GM18498 (cell line): ENCODE measurements around the gene APOBEC3G.

Experiments
- ATAC-seq: cut with Tn5 transposase; IDR thresholded peaks from one replicate; pipeline ENCODE4 v1.9.1; 2021; ENCODE audit warnings: mild to moderate bottlenecking, moderate library complexity; ENCODE audit not compliant: unreplicated experiment

APOBEC3G gene

GRCh38 chr22:39120983-39121382 lies 43.9 kb downstream of the APOBEC3G start:
- no peak for ATAC-seq

DNA sequence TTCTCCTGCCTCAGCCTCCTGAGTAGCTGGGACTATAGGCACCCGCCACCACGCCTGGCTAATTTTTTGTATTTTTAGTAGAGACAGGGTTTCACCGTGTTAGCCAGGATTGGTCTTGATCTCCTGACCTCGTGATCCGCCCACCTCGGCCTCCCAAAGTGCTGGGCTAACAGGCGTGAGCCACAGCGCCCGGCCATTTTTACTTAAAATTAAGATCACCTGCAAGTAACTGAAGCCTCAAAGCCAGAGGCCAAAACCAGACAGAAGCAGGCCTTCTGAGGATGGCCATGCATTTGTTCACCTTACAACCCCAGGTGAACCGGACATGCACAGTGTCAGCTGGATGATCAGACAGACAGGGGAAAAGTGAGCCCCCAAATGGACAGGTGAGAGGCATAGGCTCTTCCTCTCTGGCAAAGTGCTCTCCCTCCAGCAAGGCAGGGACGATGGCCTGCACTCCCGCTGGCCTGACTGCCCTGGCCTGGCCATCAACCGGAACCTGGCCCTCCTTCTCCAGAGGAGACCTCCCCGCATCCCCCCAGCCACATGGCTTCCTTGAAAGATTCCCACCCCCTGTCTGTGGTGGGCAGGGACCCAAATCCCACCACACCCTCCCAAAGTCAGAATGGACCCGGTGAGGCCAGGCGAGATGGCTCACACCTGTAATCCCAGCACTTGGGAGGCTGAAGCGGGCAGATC lies 45.8 kb downstream of the APOBEC3G start:
- no peak for ATAC-seq

- no peak for ATAC-seq
Observed at GRCh38 chr22:39123751-39124581, 46.9 kb downstream of the APOBEC3G start.

GRCh38 chr22:39125622-39126021 lies 48.5 kb downstream of the APOBEC3G start:
- no peak for ATAC-seq

GRCh38 chr22:39128508-39128907 lies 51.4 kb downstream of the APOBEC3G start:
- no peak for ATAC-seq

GRCh38 chr22:39129081-39129480 lies 52.0 kb downstream of the APOBEC3G start:
- no peak for ATAC-seq

- ATAC-seq, result no peak
Observed at GRCh38 chr22:39129746-39130145, 52.7 kb downstream of the APOBEC3G start.

- no peak for ATAC-seq
Observed at GRCh38 chr22:39130152-39130704, 53.2 kb downstream of the APOBEC3G start.

DNA sequence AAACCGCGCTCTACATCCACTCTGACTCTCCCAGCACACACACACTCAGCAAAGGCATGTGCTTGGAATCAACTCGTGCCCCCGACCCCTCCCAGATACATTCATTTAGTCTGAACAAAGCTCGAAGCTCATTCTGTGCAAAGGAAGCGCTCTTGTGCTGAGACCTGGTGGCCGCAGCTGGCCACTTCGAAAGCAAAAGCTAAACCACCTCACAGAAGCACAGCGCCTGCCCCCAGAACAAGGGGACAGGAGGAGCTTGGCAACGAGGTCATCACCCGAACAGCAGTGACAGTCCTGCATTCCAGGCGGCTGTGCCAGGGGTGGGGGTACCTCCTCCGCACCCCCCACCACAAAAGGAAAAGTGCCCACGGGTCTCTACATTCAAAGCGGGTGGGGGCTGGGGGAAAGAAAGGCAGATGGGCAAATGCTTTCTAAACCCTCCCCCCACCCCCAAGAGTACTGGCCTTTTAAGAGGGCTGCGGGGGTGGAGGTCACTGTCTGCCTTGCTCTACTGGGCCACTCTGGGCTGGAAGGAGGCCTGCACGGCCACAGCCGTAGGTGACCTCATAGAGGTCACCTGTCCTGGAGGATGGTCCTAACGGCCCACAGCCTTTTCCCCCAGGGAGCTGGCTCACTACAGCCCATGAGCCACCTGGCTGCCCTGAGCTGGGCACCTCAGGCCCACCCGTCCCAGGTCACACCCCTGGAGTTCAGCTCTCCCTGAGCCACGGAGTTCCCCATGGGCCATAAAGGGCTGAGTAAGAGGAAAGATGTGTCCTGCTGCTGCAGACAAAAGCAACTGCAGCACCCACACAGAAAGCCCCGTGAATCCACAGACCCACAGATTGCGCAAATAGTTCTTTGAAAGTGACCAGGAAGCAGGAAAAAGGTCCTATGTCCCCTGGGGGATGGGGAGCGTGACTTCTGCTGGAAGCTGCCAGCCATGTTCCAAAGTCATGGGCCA lies 54.1 kb downstream of the APOBEC3G start:
- no peak for ATAC-seq

- ATAC-seq, result no peak
Observed at GRCh38 chr22:39132281-39132680, 55.2 kb downstream of the APOBEC3G start.

- ATAC-seq, result no peak
Observed at GRCh38 chr22:39132871-39133524, 55.9 kb downstream of the APOBEC3G start.

DNA sequence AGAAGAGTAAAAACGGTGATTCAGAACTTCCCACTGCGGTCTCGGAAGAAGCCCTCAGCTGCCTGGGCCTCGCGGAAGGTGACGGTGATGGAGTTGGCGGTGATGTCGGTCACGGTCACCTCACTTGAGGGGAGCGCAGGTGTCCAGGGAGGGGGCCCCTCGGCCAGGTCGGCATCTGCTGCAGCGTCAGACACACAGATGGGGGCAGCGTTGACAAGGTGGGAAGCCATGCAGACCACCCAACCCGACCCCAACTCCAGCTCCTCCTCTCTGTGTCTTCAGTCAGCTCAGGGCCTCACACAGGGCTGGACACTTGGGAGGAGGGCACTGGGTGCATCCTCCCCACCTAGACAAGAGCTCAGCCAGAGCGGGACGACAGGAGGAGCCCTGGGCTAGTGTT lies 56.8 kb downstream of the APOBEC3G start:
- ATAC-seq, result no peak

DNA sequence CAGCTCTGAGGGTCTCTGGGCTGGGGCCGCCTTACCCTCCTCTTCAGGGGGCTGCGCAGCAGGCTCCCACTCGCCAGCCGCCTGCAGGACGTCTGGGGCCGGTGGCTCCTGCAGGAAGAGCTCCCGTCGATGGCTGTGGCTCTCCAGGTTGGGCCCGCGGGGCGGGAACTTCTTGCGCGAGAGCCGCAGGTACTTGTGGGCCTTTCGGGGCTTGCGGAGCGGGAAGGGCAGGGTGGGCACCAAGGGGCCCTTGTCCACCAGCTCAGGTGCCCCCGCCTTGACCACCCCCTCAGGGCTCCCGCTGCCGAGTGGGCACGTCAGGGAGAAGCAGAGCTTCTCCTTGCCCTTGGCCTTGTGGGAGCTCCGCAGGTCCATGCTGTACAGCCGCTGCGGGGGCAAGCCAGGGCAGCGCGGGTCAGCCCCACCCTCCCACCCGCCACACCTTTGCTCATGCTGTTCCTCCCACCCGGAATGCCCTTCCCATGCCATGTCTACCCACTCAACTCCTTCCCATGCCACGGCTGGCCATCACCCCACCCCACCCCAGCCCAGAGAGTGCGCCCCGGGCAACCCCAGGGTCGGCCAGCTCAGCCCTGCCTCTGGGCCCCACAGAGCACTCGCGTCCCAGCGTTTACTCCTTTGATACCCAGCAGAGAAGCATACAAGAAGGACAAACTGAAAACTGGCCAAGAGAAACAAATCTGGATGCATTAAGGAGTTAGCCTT lies 57.5 kb downstream of the APOBEC3G start:
- no peak for ATAC-seq

DNA sequence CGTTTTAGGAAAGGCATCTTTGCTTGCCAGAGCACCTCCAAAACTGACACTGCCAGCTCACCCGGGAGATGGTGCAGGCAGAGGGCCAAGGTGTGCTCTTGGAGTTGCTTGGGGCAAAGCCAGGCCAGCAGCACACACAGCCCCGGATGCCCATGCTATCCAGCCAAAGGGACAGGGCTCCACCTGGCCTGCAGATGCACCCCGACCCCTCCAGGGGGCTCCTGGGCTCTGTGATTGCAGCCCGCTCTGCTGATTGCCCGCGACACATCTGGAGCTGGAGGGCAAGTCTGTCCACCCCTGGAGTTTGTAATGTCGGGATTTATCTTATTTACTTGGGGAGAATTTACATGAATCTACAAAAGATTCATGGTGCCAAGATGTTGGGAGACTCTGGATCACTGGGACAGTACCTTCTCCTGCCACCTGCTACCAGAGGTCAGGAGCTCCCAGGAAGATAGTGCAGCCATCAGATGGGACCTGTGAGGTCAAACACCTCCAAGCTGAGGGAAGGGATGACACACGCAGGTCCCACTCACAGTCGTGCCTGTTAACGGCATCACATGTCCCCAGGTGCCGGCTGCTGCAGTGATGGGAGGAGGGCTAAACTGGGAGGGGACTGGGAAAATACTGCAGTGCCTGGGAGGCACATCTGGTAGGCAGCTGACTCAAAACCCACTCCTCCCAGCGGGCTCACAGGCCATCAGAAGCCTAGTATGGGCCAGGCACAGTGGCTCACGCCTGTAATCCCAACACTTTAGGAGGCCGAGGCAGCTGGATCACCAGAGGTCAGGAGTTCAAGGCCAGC lies 58.2 kb downstream of the APOBEC3G start:
- ATAC-seq, result no peak

DNA sequence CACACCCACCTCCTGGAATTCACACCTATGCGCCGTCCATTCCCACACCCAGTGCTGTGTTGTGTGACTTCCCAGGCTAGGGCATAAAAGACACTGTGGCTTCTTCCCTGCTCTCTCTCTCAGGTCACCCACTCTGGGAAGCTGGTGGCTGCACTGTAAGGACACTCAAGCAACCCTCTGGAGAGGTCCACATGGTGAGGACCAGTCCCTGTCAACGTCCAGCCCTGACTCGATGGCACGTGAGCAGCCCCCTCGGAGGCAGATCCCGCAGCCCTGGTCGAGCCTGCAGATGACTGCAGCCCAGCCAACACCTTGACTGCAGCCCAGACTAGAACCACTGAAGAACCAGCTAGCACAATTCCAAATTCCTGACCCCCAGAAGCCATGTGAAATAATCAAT lies 59.2 kb downstream of the APOBEC3G start:
- ATAC-seq, result no peak
